SHP77 treated with DMSO at 0.1 percent for 48 hours (cell line): ENCODE measurements around the gene ATP6V0E2.
"Not testable (repeated sequence)": the region's sequence is repeated elsewhere in the genome, so short reads cannot be mapped to it uniquely, and the experiment has no call there.

ENCODE experiments used
- DNase-seq: peaks from one replicate; lab custom pipeline; 2025; lab: John Stamatoyannopoulos, UW

Gene ATP6V0E2

GRCh38 chr7:149879766-149880637 lies 6.2 kb downstream of the ATP6V0E2 start:
- DNase-seq: no peak

- DNase-seq: no peak
Observed at GRCh38 chr7:149880638-149881311, 7.0 kb downstream of the ATP6V0E2 start.

GRCh38 chr7:149881328-149882247 lies 7.8 kb downstream of the ATP6V0E2 start:
- DNase-seq: no peak

- no peak for DNase-seq
Observed at GRCh38 chr7:149882248-149883047, 8.7 kb downstream of the ATP6V0E2 start.

- no peak for DNase-seq
Observed at GRCh38 chr7:149883048-149883438, 9.3 kb downstream of the ATP6V0E2 start.

GRCh38 chr7:149883452-149883861 lies 9.7 kb downstream of the ATP6V0E2 start:
- no peak for DNase-seq

GRCh38 chr7:149884016-149884415 lies 10.2 kb downstream of the ATP6V0E2 start:
- DNase-seq: no peak

- DNase-seq: no peak
Observed at GRCh38 chr7:149884541-149884940, 10.8 kb downstream of the ATP6V0E2 start.

GRCh38 chr7:149885191-149886017 lies 11.6 kb downstream of the ATP6V0E2 start:
- DNase-seq: no peak

GRCh38 chr7:149886018-149886415 lies 12.2 kb downstream of the ATP6V0E2 start:
- DNase-seq: no peak

- no peak for DNase-seq
Observed at GRCh38 chr7:149887311-149887710, 13.5 kb downstream of the ATP6V0E2 start.

GRCh38 chr7:149890715-149891114 lies 16.9 kb downstream of the ATP6V0E2 start:
- DNase-seq: not testable (repeated sequence)

- DNase-seq: not testable (repeated sequence)
Observed at GRCh38 chr7:149894957-149895356, 21.2 kb downstream of the ATP6V0E2 start.

- not testable (repeated sequence) for DNase-seq
Observed at GRCh38 chr7:149907776-149908376, 34.1 kb downstream of the ATP6V0E2 start.

- not testable (repeated sequence) for DNase-seq
Observed at GRCh38 chr7:149910219-149910618, 36.5 kb downstream of the ATP6V0E2 start.

GRCh38 chr7:149912126-149912525 lies 38.4 kb downstream of the ATP6V0E2 start:
- DNase-seq: not testable (repeated sequence)

GRCh38 chr7:149926414-149926813 lies 52.6 kb downstream of the ATP6V0E2 start:
- DNase-seq: not testable (repeated sequence)
